CD4-positive, alpha-beta memory T cell (primary cell): Measurements from ENCODE around the gene PCID2. TPM values are rescaled to one million over a fixed set of nuclear protein-coding genes. Genes with fewer than 3 reads are reported as not detected.

ENCODE experiments used
- CTCF ChIA-PET: fragments of 350-600 bp; sonication (Branson Sonifier 250); formaldehyde crosslinking; loops from one replicate; lab custom pipeline; 2021; ENCODE audit warnings: inconsistent platforms; ENCODE audit not compliant: partially characterized antibody; lab: Charles Lee
- POLR2A ChIA-PET: fragments of 350-600 bp; sonication (Branson Sonifier 250); formaldehyde crosslinking; loops from one replicate; lab custom pipeline; 2021; ENCODE audit not compliant: partially characterized antibody; lab: Charles Lee
- DNase-seq, 5 donors: peaks; one replicate each; pipeline versions ENCODE4 v3.0.0 to v3.0.0-alpha.2; 2020 to 2022; ENCODE audit warnings: mixed read lengths in 1 of 5
- H3K27ac ChIP-seq: one replicate; pipeline ENCODE4 v1.7.0; 2013; ENCODE audit warnings: low read depth, low read length
- H3K27me3 ChIP-seq: 2 replicates; pipeline ENCODE4 v1.7.0; 2013; ENCODE audit warnings: mild to moderate bottlenecking, low read length, moderate library complexity; ENCODE audit not compliant: insufficient read depth
- H3K36me3 ChIP-seq: 2 replicates; pipeline ENCODE4 v1.7.0; 2013; ENCODE audit warnings: mild to moderate bottlenecking, low read length, moderate library complexity; ENCODE audit not compliant: insufficient read depth
- H3K4me1 ChIP-seq: 2 replicates; pipeline ENCODE4 v1.7.0; 2013; ENCODE audit warnings: mild to moderate bottlenecking, low read length, moderate library complexity; ENCODE audit not compliant: insufficient read depth
- H3K4me3 ChIP-seq, 2 donors: one replicate each; pipeline ENCODE4 v1.7.0; 2013; ENCODE audit warnings: low read length in 2 of 2, mild to moderate bottlenecking in 1 of 2
- H3K9me3 ChIP-seq, 2 donors: one replicate each; pipeline ENCODE4 v1.7.0; 2013; ENCODE audit warnings: low read length in 2 of 2, control low read depth in 1 of 2; ENCODE audit not compliant: control insufficient read depth in 1 of 2
- H3K27ac Mint-ChIP-seq, 7 donors: one replicate each; pipeline ENCODE4 v1.8.0; 2020 to 2021; ENCODE audit warnings: mixed read lengths in 7 of 7, mild to moderate bottlenecking in 6 of 7, inconsistent platforms in 3 of 7, moderate library complexity in 3 of 7
- H3K27me3 Mint-ChIP-seq, 2 donors: one replicate each; pipeline ENCODE4 v1.8.0; 2020 to 2021; ENCODE audit warnings: mixed read lengths in 2 of 2
- H3K36me3 Mint-ChIP-seq, 2 donors: one replicate each; pipeline ENCODE4 v1.8.0; 2020 to 2021; ENCODE audit warnings: mixed read lengths in 2 of 2, inconsistent platforms in 1 of 2, mild to moderate bottlenecking in 1 of 2
- H3K4me1 Mint-ChIP-seq, 4 donors: one replicate each; pipeline ENCODE4 v1.8.0; 2020 to 2021; ENCODE audit warnings: mixed read lengths in 4 of 4, mild to moderate bottlenecking in 1 of 4
- H3K4me3 Mint-ChIP-seq, 8 donors: one replicate each; pipeline ENCODE4 v1.8.0; 2020 to 2021; ENCODE audit warnings: mixed read lengths in 8 of 8, mild to moderate bottlenecking in 7 of 8, moderate library complexity in 6 of 8, inconsistent platforms in 3 of 8
- H3K9me3 Mint-ChIP-seq, 8 donors: one replicate each; pipeline ENCODE4 v1.8.0; 2020 to 2021; ENCODE audit warnings: mixed read lengths in 8 of 8, mild to moderate bottlenecking in 5 of 8, inconsistent platforms in 3 of 8, moderate library complexity in 1 of 8
- intact Hi-C: fragments of 100-400 bp; cut with micrococcal nuclease; formaldehyde crosslinking; loops from one replicate; pipeline ENCODE4 v1.15.1; 2023
- polyA plus RNA-seq, 2 donors: library from polyadenylated mRNA; unstranded; fragments of 300-500 nt; fragmentation: Illumina TruSeq; gene quantifications; one replicate each; pipeline ENCODE4 v1.2.3, GENCODE V29; 2021
- total RNA-seq, 2 experiments: library from RNA; stranded (reverse); gene quantifications; one replicate each; pipeline ENCODE4 v1.2.3, GENCODE V29; 2021

PCID2 gene
- total and polyA plus RNA-seq, 4 experiments from 2014 or later, result 78.2 to 100 (median 82.3) TPM

DNA sequence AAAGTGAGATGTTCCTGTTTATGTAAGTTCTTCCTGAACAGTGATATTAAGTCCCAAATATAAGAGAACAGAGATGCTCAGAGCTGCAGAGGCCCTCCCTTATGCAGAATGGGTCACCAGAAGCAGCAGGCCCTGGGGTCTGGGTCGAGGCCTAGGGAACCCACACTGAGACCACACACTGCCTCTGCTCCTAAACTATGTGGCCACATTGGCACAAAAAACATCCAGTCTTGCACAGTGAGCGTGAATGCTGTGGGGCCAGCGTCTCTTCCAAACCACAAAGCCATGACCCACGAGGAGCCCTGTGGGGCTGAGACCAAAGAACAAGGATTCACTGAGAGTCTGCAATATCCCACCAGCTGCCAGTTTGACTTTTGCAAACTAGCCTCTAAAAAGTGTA lies 26.4 kb downstream of the PCID2 start:
- Histone ChIP-seq H3K36me3 (peaks cover 56% of the 10 kb centered on the region), H3K27me3 (no peaks in the 10 kb centered on the region), H3K9me3 (no peaks in the 10 kb centered on the region), H3K4me3 (no peak overlapping the region), H3K4me1 (peaks cover 82% of the 10 kb centered on the region), H3K27ac (no peak overlapping the region)
- Mint-ChIP-seq H3K9me3 (peaks cover 0 to 5% (median 0%) of the 10 kb centered on the region in 8 donors), H3K27ac (peak overlapping the region; percentile 22 to 98 (median 63)), H3K4me3 (no peak overlapping the region), H3K4me1 (peaks cover 33 to 86% (median 56%) of the 10 kb centered on the region in 4 donors), H3K36me3 (peaks cover 54 to 65% of the 10 kb centered on the region in 2 donors), H3K27me3 (no peaks in the 10 kb centered on the region)
- DNase-seq, result no peak
- ChIA-PET POLR2A (interaction anchor here (1.3 to 7.4 kb wide), 2 partner anchors 12 to 26 kb away, joined by 5 to 66 read pairs; partner anchors contain the start of genes CUL4A and PCID2), CTCF (no interaction called here)
- intact Hi-C loops, result no loop called here

DNA sequence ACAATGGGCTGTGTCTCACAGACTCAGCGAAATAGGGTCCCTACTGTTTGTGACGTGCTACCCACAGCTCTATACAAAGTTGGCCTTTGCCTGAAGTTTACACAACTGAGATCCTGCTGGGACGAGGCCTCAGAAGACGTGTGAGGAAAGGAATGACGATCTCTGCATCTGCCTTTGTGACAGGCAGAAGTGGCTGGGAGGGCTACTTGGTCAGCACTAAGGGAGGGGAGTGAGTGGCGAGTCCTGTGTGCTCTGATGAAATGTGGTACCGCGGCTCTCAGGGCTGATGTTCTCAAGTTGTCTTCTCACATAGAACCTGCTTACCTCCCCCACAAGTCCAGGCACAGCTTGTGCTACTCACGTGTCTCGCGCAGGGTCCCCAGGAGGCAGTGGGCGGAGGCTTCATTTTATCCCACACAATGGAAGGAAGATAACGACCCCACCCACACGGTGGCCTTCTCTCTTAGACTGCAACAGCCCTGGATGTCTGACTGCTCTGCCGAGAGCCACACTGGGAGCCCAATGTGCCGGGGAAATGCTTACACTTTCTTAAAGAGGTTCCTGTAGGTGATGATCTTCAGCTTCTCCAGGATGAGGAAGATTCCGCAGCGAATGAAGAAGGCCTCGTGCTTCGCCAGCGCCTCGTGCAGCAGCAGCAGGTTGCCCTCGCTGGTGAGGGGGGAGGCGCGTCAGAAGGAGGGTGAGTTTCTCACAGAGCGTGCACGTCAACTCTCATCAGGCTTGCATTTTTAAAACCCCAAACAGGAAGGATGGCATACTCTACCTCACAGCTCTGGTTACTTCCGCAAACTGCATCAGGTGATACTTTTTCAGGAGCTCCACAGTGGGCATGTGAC lies 28.9 kb downstream of the PCID2 start:
- intact Hi-C loops, result no loop called here
- ChIA-PET POLR2A (interaction anchor here (0.8 to 3.6 kb wide), 3 partner anchors 23 to 30 kb away, joined by 3 to 20 read pairs (median 3); partner anchors contain the start of genes CUL4A and PCID2), CTCF (interaction anchor here (1.1 kb wide), 1 partner anchor 24 kb away, joined by 5 read pairs; no protein-coding TSS in a partner anchor)
- Histone ChIP-seq H3K9me3 (no peaks in the 10 kb centered on the region), H3K36me3 (peaks cover 51% of the 10 kb centered on the region), H3K27ac (peak overlapping the region; percentile 12), H3K27me3 (no peaks in the 10 kb centered on the region), H3K4me3 (no peak overlapping the region), H3K4me1 (peaks cover 80% of the 10 kb centered on the region)
- H3K4me3 Mint-ChIP-seq, result peak overlapping the region in 6 of 8 donors; percentile 43 to 83 (median 64)
- H3K36me3 Mint-ChIP-seq, result peaks cover 56 to 63% of the 10 kb centered on the region in 2 donors
- peaks cover 0 to 5% (median 0%) of the 10 kb centered on the region in 8 donors for H3K9me3 Mint-ChIP-seq
- H3K27me3 Mint-ChIP-seq, result no peaks in the 10 kb centered on the region
- H3K4me1 Mint-ChIP-seq, result peaks cover 27 to 85% (median 49%) of the 10 kb centered on the region in 4 donors
- peak in 4 of 5 donors; percentile 53 to 69 (median 68) for DNase-seq
- H3K27ac Mint-ChIP-seq, result peak overlapping the region; percentile 87 to 99 (median 95)

DNA sequence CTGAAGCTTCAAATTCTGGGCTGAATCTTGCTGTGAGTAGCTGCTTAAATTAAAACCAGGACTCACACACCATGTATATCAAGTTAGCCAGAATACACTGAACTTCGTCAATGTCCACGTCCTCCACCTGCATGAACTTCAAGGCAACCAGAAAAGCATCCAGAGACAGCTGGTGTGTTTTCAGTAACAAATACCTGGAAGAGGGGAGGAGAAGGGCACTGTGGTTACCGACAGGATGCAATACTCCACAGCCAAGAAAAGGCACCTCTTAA lies 29.6 kb downstream of the PCID2 start:
- no peaks in the 10 kb centered on the region for H3K9me3 ChIP-seq
- intact Hi-C loops, result no loop called here
- H3K4me1 Mint-ChIP-seq, result peaks cover 27 to 79% (median 49%) of the 10 kb centered on the region in 4 donors
- no peak overlapping the region for H3K4me3 ChIP-seq
- ChIA-PET CTCF (no interaction called here), POLR2A (interaction anchor here (3.6 kb wide), 1 partner anchor 30 kb away, joined by 20 read pairs; the partner anchor contains the start of genes CUL4A and PCID2)
- H3K36me3 Mint-ChIP-seq, result peaks cover 59 to 61% of the 10 kb centered on the region in 2 donors
- peak overlapping the region; percentile 17 for H3K27ac ChIP-seq
- peaks cover 72% of the 10 kb centered on the region for H3K4me1 ChIP-seq
- no peaks in the 10 kb centered on the region for H3K27me3 Mint-ChIP-seq
- peaks cover 49% of the 10 kb centered on the region for H3K36me3 ChIP-seq
- DNase-seq, result no peak
- H3K4me3 Mint-ChIP-seq, result no peak overlapping the region
- peak overlapping the region in 5 of 7 donors; percentile 8 to 81 (median 75) for H3K27ac Mint-ChIP-seq
- H3K9me3 Mint-ChIP-seq, result peaks cover 0 to 5% (median 0%) of the 10 kb centered on the region in 8 donors
- no peaks in the 10 kb centered on the region for H3K27me3 ChIP-seq

DNA sequence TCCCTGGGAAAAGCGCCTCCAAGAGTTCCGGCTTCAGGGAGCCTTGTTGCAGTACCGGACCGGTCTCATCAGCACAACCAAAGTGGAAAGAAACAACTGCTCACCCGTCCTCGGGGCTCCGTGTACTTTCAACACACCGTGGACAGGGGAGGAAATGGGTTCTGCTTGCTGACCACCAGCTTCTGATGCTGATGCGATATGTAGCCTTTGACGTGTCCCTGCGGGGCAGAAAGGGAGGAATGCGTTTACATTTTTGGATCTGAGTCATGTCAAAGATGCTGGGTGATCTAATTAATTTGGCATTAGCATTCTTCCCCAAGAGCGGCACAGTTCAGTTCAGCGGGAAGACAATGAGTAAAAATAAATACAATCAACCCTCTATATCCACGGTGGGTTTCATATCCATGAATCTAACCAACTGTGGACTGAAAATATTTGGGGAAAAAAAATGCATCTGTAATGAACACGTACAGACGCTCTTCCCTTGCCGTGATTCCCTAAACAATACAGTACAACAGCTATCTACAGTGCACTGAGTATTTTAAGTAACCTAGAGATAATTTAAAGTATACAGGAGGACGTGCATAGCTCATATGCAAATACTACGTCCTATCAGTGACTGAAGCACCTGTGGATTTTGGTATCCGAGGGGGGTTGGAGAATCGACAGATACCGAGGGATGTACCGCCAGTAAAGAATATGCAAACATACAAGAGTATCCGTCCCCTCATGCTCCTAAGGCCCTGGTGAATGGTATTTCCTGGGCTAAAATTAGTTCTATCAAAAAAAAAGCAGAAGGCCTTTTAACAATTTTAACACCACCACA lies 30.2 kb downstream of the PCID2 start:
- peak overlapping the region in 4 of 8 donors; percentile 5 to 65 (median 28) for H3K4me3 Mint-ChIP-seq
- H3K4me1 Mint-ChIP-seq, result peaks cover 22 to 74% (median 44%) of the 10 kb centered on the region in 4 donors
- intact Hi-C loops, result no loop called here
- peaks cover 0 to 5% (median 0%) of the 10 kb centered on the region in 8 donors for H3K9me3 Mint-ChIP-seq
- Histone ChIP-seq H3K27ac (peak overlapping the region; percentile 28), H3K4me3 (no peak overlapping the region), H3K9me3 (no peaks in the 10 kb centered on the region), H3K36me3 (peaks cover 43% of the 10 kb centered on the region), H3K27me3 (no peaks in the 10 kb centered on the region), H3K4me1 (peaks cover 67% of the 10 kb centered on the region)
- no peaks in the 10 kb centered on the region for H3K27me3 Mint-ChIP-seq
- H3K36me3 Mint-ChIP-seq, result peaks cover 53 to 56% of the 10 kb centered on the region in 2 donors
- peak overlapping the region; percentile 8 to 81 (median 72) for H3K27ac Mint-ChIP-seq
- POLR2A ChIA-PET, result interaction anchor here (0.5 to 3.6 kb wide), 3 partner anchors 31 to 994 kb away, joined by 3 to 20 read pairs (median 19); partner anchors contain the start of genes CUL4A and PCID2
- no peak for DNase-seq
- CTCF ChIA-PET, result no interaction called here

DNA sequence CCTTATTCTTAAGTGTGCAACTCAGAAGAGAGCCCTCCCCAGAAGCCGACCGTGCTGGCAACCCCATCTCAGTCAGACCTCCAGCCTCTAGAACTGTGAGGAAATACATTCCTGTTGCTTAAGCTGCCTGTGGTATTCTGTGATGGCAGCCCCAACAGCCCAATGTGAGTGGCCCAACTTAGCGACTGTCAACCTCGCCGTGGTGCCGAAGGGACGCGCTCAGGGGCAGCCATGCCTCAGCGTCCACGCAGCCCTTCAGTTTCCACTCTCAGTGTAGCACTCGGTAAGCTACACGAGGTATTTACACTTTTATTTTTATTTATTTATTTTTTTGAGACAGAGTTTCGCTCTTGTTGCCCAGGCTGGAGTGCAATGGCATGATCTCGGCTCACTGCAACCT lies 31.6 kb downstream of the PCID2 start:
- H3K4me3 Mint-ChIP-seq, result peak overlapping the region in 2 of 8 donors; percentile 72 to 81
- H3K9me3 ChIP-seq, result no peaks in the 10 kb centered on the region
- no peak overlapping the region for H3K4me3 ChIP-seq
- no peak for DNase-seq
- peaks cover 0 to 5% (median 0%) of the 10 kb centered on the region in 8 donors for H3K9me3 Mint-ChIP-seq
- peak overlapping the region; percentile 64 for H3K27ac ChIP-seq
- H3K4me1 Mint-ChIP-seq, result peaks cover 19 to 71% (median 40%) of the 10 kb centered on the region in 4 donors
- CTCF ChIA-PET, result interaction anchor here (1.2 kb wide), 1 partner anchor 9 kb away, joined by 3 read pairs; no protein-coding TSS in a partner anchor
- H3K27me3 ChIP-seq, result no peaks in the 10 kb centered on the region
- peaks cover 39% of the 10 kb centered on the region for H3K36me3 ChIP-seq
- peaks cover 45 to 57% of the 10 kb centered on the region in 2 donors for H3K36me3 Mint-ChIP-seq
- H3K27me3 Mint-ChIP-seq, result no peaks in the 10 kb centered on the region
- H3K4me1 ChIP-seq, result peaks cover 61% of the 10 kb centered on the region
- H3K27ac Mint-ChIP-seq, result peak overlapping the region in 5 of 7 donors; percentile 91 to 99 (median 96)
- POLR2A ChIA-PET, result interaction anchor here (2.2 to 2.5 kb wide), 2 partner anchors 8 to 33 kb away, joined by 10 to 19 read pairs; partner anchors contain the start of genes CUL4A and PCID2
- intact Hi-C loops, result no loop called here

DNA sequence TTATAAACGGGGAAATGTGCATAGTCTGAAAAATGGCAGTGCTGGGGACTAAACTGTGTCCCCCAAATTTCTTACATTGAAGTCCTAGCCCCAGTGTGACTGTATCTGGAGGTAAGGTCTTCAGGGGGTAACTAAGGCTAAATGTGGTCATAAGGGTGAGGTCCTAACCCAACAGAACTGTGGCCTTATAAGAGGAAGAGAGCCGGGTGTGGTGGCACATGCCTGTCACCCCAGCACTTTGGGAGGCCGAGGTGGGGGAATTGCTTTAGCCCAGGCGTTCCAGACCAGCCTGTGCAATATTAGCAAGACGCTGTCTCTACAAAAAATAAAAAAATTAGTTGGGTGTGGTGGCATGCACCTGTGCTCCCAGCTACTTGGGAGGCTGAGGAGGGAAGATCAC lies 32.2 kb downstream of the PCID2 start:
- peaks cover 37% of the 10 kb centered on the region for H3K36me3 ChIP-seq
- no peaks in the 10 kb centered on the region for H3K27me3 ChIP-seq
- ChIA-PET POLR2A (interaction anchor here (0.7 to 2.5 kb wide), 6 partner anchors 9 to 33 kb away, joined by 3 to 19 read pairs (median 6); partner anchors contain the start of genes CUL4A and PCID2), CTCF (interaction anchor here (1.0 to 1.2 kb wide), 2 partner anchors 9 to 11 kb away, joined by 3 read pairs; no protein-coding TSS in a partner anchor)
- Mint-ChIP-seq H3K36me3 (peaks cover 46 to 56% of the 10 kb centered on the region in 2 donors), H3K9me3 (peaks cover 0 to 5% (median 0%) of the 10 kb centered on the region in 8 donors), H3K27ac (peak overlapping the region; percentile 91 to 99 (median 97)), H3K4me1 (peaks cover 21 to 69% (median 42%) of the 10 kb centered on the region in 4 donors), H3K27me3 (no peaks in the 10 kb centered on the region), H3K4me3 (peak overlapping the region in 7 of 8 donors; percentile 40 to 81 (median 67))
- H3K4me3 ChIP-seq, result no peak overlapping the region
- DNase-seq, result peak; percentile 65 to 88 (median 79)
- intact Hi-C loops, result no loop called here
- H3K27ac ChIP-seq, result peak overlapping the region; percentile 64
- H3K9me3 ChIP-seq, result no peaks in the 10 kb centered on the region
- peaks cover 63% of the 10 kb centered on the region for H3K4me1 ChIP-seq
